GM19238 (cell line): Measurements from ENCODE around the gene LARGE1.
"Not testable (repeated sequence)": the region's sequence is repeated elsewhere in the genome, so short reads cannot be mapped to it uniquely, and the experiment has no call there.

ENCODE experiments used
- DNase-seq: peaks from one replicate; pipeline ENCODE4 v3.0.0; 2011; ENCODE audit warnings: low spot score; ENCODE audit not compliant: insufficient read length

LARGE1 gene

DNA sequence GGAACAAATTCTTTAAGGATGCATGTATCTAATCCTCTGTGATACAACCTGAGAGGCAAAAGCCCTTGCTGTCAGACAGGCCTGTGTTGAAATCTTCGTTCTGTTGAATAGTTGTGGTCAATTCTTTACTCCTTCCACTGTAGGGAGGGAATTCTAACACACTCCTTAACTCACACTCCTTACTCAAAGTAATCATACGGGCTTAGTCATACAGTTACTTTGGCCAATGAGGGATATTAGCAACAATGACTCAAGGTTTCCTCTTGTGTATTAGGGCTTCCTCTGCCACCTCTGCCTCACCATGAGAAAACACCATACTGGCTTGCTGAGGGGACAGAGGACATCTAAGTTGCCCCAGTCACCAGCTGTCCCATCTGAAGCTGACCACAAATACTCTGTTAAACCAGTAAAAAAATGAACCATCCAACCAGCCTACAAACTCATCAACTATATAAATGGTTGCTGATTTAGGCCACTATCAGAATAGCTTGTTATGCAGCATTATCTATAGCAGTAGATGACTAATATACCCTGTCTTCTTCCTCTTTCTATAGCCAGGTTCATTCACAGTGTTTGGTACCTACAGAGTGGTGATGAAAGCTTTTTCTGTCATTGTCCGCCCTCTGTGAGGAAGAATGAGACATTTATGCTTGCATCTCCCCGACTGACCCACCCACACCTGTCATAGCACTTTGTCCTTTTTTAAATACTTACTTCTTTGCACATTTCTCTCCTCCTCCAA, 539.3 kb downstream of the LARGE1 start:
- DNase-seq = no peak

DNA sequence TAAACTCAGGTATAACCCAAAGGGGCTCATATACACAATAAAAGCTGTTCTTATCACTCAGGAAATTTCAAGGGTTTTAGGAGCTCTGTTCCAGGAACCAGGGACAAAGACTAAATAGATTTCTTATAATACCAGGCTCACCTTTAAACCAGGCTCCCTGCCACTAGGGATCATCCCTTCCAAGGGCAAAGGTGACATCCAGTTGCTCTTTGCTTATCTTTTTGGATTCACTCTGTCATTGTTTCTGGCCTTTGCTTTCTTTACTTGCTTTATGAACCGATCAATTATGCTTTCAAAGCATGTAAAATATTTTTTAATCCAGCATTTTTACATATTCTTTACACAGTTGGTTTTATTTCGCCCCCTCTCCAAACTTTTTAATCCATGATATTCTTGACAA, 540.4 kb downstream of the LARGE1 start:
- DNase-seq = no peak

DNA sequence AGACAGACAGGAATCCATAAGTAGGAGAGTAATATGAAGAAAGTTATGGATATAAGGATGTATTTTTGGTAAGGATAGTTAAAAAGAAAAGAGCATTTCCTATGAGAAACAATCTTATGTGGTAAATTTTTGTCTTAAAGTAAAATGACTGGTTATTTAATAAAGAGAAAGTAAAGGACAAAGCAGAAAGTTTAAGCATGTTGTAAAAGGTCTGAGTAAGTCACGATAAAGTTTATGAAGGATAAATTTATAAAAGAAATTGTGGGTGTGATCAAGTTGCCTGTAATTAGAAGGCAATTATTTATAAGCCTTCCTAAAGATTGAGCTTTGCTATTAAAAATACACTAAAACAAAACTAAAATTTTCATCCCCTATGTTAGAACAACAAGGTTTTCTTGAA, 547.4 kb downstream of the LARGE1 start:
- no peak for DNase-seq

DNA sequence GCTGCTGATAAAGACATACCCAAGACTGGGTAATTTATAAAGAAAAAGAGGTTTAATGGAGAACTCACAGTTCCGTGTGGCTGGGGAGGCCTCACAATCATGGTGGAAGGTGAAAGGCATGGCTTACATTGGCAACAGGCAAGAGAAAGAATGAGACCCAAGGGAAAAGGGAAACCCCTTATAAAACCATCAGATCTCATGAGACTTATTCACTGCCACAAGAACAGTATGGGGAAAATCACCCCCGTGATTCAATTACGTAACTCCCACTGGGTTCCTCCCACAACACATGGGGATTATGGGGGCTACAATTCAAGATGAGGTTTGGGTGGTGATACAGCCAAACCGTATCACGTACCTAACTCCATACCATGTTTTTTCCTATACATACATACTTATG, 557.0 kb downstream of the LARGE1 start:
- not testable (repeated sequence) for DNase-seq

DNA sequence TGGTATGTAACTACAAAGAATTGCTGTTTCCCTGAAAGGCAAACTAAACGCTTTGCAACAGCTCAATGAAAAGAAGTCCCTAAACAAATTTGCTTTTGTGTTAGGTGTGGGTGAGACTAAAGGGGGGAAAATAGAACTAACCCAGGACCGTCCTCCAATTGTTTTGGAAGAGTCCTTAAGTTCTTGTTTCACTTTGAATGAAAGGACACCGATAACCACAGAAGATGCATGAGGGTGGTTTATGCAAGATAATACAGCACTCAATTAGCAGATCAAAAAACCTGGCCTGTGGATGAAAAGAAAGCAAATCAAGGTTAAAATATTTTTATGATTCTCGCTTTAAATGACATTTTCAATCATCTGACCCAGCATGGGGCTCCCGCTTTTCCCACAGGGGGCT, 557.6 kb downstream of the LARGE1 start:
- no peak for DNase-seq

DNA sequence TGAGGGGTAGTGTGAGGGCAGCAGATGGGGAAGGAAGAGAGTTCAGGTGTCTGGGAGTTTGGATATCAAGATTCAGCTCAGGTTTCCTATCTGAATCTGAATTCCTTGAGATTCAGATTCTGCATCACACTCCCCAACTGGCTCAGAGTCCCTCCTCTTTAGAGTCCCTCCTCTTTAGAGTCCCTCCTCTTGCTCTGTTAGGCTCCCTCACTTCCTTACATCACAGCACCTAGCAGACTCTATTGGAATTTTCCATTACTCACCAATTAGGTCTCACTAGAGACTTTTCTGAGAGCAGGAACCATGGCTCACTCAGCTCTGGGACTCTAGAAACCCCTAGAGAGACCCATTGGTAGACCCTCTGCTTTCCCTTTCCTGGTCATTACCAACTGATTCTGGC, 558.7 kb downstream of the LARGE1 start:
- no peak for DNase-seq

DNA sequence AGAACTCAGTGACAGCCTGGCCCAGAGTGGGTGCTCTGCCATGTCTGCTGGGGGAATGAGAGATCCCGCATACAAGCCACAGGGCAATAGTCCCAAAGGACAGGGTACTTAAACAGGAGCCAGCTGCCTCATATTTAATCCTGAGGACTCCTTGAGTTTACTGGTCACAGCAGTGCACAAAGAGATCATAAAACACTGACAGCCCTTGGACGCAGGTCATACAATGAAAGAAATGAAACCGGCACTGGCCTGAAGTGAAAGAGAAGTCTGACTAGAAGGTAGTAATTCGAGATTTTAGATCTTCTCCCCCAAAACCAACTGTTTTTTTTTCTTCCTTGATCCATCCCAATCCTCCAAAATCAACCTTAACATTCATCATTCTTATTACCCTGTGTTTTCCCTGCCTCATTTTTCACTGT, 562.3 kb downstream of the LARGE1 start:
- no peak for DNase-seq

DNA sequence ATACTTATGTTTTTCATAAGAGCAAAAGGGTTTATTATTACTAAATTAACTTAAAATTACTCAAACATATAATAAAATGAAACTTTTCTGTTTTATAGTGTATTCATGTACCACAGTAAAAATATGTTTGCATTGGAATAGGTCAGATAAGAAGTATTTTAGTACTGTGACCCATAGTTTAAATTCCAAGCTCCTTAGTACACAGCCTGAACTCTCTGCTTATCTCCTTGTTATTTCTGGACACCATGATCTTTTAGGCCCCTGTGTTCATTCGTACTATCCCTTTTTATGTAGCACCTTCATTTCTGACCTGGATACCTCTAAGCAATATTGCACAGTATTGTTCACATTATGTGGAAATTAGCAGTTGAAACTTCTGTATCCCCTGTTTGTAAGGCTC, 565.3 kb downstream of the LARGE1 start:
- no peak for DNase-seq

DNA sequence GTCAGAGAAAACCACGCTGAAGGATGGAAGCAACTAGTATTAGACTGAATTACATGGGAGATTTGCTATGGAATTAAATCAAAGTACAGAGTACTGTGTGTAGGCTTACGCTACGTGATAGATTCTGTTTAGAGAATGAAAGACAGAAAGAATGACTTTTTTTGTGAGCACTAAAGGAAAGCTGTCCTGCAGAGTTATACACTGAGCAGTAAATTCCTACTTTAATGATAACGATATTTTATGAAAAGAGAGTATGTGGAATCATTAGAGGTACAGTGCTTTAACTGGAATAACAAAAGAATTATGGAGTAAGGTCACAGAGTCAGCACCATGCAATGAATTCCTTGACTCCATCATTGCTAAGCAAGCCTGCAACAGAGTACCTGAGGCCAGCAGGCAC, 566.8 kb downstream of the LARGE1 start:
- DNase-seq = no peak

DNA sequence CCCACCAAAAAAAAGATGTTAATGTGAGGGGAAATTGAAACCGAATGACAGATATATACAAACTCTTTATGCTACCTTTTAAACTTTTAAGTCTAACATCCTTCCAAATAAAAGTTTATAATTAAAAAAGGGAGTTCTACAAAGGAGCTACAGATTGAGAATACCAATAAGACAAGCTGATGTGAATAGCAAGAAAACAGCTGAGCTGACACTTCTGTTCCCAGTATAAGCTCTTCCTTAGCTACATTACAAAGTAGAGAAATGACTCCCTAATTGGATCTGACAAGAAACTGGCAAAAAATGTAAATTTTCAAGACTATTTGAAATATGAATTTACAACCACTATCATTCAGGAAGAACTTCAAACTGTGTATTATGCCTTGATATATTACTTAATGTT, 567.5 kb downstream of the LARGE1 start:
- DNase-seq = no peak

DNA sequence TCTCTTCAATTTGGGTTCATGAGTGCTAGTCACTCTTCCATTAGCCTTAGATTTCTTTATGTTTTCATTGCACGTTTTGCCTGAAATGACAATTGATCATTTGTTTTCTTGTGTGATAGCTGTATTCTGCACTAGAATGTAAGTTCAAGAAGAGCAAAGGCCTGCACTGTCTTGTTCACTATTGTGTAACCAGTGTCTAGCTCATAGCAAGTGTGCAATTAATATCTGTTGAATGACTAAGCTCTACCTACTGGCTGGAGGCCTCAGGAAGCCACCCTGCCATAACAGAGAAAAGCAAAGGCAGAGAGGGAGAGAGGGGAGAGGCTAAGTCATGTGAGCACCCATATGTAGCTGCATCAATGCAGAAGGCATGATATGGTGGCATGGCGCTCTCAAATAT, 569.3 kb downstream of the LARGE1 start:
- no peak for DNase-seq

DNA sequence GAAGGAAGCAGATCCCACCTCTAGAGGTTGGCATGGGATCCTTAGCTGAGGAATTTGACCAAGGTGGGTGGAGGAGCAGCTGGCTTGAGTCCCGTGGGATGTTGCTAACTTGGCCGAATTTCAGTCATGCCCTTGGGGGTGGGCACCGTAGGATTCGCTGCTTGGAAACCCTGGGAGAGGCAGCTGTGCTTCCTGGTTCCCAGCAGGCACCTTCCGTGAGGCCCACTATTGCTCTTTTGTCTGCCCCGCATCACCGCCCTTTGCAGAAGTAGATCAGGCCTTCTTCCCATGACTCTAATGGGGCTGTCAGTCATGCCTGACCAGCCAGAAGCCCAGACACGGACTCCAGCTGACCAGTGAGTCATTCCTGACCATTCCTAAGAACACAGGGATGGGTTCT, 569.8 kb downstream of the LARGE1 start:
- DNase-seq = no peak

DNA sequence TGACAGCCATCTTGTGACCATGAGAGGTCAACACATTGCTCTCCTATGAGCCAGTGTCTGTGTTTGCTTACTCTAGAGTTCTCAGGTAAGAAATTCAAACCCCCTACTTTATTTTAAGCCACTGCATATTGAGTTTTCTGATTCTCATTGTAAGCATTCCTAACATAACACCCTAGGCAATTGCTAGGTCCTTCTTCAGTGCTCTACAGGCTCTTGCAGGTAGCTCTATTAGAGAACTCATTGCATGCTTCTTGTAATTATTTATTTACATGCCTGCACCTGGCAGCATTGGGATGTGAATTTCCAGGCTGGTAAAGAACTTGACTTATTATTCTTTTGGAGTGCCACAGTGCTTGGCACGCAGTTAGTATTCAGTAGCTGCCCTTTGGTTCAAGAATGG, 573.3 kb downstream of the LARGE1 start:
- DNase-seq = no peak

DNA sequence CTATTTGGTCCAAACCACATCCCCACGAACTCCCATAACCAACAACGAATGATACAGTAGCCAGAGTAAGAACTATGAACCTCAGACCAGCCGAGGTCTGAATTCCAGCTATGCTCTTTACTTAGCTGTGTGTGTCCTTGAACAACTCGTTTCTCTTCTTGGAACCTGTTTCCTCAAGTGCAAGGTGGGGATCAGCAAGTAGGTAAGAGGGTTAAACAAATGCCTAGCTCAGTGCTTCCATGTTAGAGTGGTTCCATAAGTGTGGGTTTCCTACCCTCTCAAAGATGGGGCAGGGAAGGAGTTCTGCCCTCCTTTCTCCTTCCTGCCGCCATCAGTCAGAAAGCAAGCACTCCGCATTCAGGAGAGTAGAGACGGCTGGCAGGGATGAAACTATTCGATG, 578.7 kb downstream of the LARGE1 start:
- DNase-seq = no peak

DNA sequence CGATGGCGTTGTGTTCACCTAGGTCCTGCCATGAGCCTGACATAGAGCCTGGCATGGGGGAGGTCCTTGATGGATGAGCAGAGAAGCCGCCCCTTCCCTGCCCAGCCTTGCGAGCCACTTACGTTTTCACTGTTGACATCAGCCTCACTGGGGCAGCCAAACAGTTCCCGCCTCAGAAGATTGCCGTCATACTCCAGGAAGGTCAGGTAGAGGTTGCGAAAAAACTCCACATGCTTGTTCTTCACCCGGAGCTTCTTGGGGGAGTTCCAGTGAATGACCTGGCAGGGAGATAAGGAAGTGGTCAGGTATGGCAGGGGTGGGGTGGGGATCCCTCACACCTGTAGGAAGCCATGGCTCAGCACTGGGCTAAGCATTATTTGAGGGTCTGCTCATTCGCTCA, 582.8 kb downstream of the LARGE1 start:
- no peak for DNase-seq

DNA sequence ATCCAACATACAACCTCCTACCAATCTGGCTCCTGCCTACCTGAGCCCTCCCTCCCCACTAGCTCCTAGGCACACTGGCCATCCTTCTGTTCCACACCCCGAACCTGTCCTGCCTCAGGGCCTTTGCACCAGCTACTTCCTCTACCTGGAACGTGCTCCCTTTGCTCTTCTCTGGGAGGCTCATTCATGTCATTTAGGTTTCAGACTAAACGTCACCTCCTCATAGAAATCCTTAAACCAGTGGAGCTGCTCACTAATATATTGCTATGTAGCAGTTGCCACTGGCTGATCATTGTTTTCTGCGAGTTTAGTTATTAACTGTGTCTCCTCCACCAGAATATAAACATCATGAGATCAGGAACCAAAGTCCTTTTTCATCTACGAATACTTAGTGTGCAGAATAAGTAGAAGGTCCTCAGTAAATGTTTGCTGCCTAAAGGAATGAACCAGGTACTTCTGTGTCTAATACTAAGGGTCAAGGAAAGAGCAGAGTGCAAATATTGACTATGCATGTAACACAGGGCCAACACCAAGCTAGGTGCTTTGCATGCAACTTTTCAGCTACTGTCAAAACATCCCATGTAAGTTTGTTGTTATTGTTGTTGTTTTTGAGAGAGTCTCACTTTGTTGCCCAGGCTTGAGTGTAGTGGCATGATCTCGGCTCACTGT, 584.5 kb downstream of the LARGE1 start:
- DNase-seq = no peak

DNA sequence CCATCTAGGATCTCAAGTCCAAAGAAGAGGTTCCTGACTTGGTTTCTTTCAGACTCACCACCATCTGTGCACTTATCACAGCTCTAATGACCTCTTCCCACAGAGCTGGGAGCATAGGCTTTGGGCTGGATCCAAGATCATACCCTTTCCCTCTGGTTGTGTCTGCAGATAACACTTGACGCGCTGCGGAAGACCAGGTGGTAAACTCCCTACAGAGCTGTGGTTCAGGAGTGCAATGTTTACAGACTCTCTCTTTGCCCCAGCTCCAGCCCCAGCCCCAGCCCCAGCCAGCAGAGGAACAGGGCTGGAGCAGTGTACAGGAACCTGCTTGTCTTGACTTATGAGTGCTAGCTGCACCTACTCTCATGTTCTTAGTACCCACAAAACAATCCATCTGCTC, 587.7 kb downstream of the LARGE1 start:
- no peak for DNase-seq

DNA sequence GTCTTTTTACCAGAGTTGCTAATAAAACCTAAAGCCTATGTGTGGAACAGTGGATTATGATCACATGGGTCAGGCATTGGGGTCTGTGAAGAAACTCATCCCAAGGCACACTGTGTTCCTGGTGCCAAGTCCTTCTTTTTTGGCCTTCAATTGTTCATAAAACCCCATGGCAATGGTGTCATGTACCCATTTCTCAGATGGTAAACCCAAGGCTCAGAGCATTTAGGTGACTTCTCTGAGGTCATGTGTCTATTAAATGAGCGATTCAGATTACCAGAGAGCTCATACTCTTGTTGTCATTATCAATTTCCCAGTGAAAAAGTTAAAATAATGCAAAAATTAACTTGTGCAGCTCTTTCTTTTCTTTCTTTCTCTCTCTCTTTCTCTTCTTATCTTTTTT, 589.3 kb downstream of the LARGE1 start:
- DNase-seq = no peak

DNA sequence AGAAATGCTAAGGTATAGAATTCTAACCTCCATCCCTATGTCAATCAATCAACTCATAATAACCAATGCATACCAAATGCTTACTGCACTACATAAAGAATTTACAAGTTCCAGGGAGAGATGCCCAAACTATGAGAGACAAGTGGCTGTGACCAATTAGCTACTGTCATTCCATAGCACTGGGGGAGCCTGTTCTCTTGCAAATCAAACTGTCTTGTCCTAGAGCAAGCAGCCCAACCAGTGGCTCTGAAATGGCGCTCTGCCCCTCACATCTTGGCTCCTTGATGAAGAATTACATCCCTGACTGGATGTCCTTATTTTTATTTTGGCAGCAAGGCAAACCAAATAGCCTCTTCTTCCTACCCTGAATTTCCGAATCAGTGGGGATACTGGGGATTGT, 589.7 kb downstream of the LARGE1 start:
- no peak for DNase-seq

DNA sequence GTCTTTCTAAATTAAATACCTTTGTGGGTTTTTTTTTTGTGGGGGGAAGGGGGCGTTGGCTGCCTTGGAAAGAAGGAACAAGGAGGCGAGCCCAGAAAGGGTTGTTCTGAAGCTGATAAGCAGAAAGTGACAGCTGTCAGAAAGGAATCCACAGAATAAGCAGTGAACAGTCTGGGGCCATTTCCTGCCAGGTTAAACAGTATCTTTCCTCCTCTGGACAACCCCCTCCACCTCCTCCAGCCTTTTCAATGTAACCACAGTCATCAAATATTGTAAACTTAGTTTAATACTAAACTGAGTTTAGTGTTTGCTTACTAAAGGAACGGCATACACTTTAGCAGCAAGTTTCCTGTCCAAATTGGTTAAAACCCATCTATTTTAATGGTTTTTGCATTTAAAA, 590.9 kb downstream of the LARGE1 start:
- no peak for DNase-seq

DNA sequence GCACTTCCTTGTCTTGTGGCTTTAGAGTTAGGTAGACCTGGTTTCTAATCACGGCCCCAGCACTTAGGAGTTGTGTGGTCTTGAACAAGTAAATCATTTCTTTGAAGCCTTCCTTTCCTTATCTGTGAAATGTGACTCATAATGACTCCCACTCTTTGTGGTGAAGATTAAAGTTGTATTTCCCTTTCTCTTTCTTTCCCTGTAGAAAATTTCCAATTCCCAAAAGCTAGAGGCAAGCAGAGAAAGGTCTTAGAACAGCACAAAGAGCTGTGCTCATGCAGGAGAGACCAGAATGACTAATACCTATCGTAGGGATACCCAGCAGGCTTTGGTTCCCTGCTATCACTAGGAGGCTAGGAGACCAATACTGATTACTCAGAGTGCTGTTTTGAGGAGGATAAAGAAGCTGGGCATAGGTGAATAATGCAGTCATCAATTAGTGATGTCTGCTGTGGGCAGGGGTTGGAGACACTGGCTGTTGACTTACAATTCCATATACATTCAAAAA, 591.4 kb downstream of the LARGE1 start:
- no peak for DNase-seq

DNA sequence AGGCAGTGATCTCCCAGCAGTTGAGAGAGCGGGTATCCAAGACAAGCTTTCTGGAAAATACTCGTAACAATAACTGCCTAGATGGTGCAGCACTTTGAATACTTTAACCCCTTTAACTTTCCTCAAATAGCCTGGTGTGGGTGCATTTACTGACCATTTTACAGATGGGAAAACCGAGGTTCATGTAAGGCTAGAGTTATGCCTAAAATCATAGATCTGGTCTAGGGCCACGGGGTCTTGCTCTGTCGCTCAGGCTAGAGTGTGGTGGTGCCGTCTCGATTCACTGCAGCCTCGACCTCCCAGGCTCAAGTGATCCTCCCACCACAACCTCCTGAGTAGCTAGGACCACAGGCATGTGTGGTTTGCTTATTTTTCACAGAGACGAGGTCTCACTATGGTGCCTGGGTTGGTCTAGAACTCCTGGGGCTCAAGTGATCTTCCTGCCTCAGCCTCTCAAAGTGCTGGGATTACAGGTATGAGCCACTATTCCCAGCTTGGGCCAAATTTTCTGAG, 592.9 kb downstream of the LARGE1 start:
- no peak for DNase-seq
